IPS-18a (cell line): ENCODE measurements around the gene TMEM132C.
"Not testable (repeated sequence)": the region's sequence is repeated elsewhere in the genome, so short reads cannot be mapped to it uniquely, and the experiment has no call there.

ENCODE experiments used
- H3K27ac ChIP-seq: one replicate; pipeline ENCODE4 v1.5.1; 2013; ENCODE audit warnings: low read length
- H3K27me3 ChIP-seq: one replicate; pipeline ENCODE4 v1.6.1; 2013; ENCODE audit warnings: mild to moderate bottlenecking, low read length; ENCODE audit not compliant: control insufficient read depth, insufficient read depth
- H3K36me3 ChIP-seq: one replicate; pipeline ENCODE4 v1.6.1; 2013; ENCODE audit warnings: low read depth, low read length; ENCODE audit not compliant: control insufficient read depth
- H3K4me1 ChIP-seq: one replicate; pipeline ENCODE4 v1.6.1; 2013; ENCODE audit warnings: low read depth, low read length; ENCODE audit not compliant: control insufficient read depth
- H3K4me3 ChIP-seq: one replicate; pipeline ENCODE4 v1.5.1; 2013; ENCODE audit warnings: low read length
- H3K9ac ChIP-seq: one replicate; pipeline ENCODE4 v1.6.1; 2013; ENCODE audit warnings: mild to moderate bottlenecking, low read length, moderate library complexity
- H3K9me3 ChIP-seq: one replicate; pipeline ENCODE4 v1.6.1; 2013; ENCODE audit warnings: low read depth, low read length; ENCODE audit not compliant: control insufficient read depth

TMEM132C gene

DNA sequence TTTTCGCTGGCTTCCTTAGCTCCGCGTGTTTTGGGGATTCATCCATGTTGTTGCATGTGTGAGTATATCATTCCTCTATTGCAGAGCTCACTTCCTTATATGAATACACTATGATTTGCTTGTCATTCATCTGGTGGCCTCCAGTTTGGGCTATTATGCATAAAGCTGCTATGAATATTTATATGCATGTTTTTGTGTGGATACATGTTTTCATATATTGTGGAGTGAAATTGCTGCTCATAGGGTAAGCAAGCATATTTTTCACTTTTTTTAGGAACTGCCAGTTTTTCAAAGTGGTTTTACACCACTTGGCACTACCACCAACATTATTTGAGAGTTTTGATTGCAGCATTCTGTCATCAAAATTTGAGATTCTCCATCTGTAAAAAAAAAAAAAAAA is 190.0 kb downstream of the TMEM132C start:
- Histone ChIP-seq H3K4me3 (no peak overlapping the region), H3K36me3 (no peaks in the 10 kb centered on the region), H3K9me3 (peaks cover 11% of the 10 kb centered on the region), H3K27ac (no peak overlapping the region), H3K27me3 (no peaks in the 10 kb centered on the region), H3K9ac (no peak overlapping the region), H3K4me1 (peaks cover 3% of the 10 kb centered on the region)

DNA sequence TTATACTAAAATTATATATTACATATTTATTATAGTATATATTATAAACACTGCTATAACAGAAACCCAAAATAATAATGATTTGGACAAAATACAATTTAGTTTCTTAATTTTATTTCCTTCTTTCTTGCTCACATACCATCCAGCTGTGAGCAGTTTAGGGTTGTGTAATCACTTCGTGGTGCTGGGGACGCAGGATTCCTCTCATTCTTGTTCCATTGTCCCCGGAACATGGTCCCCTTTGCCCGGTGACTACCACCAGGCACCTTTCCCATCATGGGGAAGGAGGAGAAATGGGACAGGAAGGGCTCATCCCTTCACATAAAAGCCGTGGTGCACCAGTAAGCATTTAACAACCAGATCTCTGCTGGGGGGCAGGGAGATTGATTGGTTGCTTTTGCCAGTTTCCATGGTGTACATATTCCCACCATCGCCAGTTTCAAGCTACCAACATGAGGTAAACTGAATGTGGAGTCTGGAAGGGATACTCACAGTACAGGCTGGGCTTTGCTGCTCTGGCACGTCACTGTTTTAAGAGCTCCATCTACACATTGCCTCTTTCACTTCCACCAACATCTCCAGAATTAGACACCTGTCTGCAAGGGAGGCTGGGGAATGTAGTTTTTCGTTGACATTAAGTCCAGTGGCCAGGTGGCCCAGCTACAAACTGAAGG is 191.5 kb downstream of the TMEM132C start:
- peak overlapping the region; percentile 36 for H3K4me3 ChIP-seq
- H3K9me3 ChIP-seq = peaks cover 11% of the 10 kb centered on the region
- no peaks in the 10 kb centered on the region for H3K36me3 ChIP-seq
- H3K27ac ChIP-seq = no peak overlapping the region
- no peak overlapping the region for H3K9ac ChIP-seq
- peaks cover 3% of the 10 kb centered on the region for H3K4me1 ChIP-seq
- no peaks in the 10 kb centered on the region for H3K27me3 ChIP-seq

DNA sequence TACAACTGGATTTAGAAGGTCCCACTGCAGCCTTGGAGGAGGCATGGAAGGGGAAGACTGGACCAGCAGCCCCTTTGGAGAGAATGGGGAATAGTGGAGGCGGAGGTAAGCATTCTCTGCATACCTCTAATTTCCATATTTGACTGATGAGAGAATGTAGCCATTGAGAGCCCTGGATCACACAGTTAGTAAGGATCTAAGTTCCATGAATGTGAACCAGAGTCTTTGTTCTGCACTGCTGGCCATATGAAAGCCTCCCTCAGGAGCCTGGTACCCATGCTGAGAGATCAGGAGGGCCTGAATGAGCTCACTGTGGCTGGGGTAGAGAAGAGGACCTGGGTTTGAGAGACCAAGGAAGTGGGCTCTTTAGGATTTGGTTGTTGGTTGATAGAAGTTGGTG is 192.1 kb downstream of the TMEM132C start:
- Histone ChIP-seq H3K27me3 (no peaks in the 10 kb centered on the region), H3K4me1 (peaks cover 3% of the 10 kb centered on the region), H3K9ac (no peak overlapping the region), H3K9me3 (peaks cover 11% of the 10 kb centered on the region), H3K4me3 (peak overlapping the region; percentile 36), H3K27ac (no peak overlapping the region), H3K36me3 (no peaks in the 10 kb centered on the region)

DNA sequence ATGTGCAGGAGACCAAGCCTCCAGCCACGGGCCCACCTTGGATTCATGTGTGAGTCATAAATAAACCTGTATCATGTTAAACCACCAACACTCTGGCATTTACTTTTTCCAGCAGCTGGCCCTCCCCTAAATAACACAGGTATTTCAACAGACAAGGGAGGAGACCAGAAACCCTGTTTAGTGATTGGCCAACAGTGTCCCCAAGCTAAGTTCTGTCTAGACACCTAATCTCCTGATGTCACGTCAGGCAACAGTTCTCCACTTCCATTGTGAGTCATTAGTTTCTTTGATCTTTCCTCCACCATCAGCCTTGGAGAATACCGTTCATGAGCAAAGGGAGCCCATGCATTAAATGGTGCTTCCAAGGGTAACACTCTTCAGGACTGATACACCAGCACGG is 196.9 kb downstream of the TMEM132C start:
- no peaks in the 10 kb centered on the region for H3K4me1 ChIP-seq
- peaks cover 6% of the 10 kb centered on the region for H3K9me3 ChIP-seq
- H3K27me3 ChIP-seq = no peaks in the 10 kb centered on the region
- no peak overlapping the region for H3K9ac ChIP-seq
- H3K36me3 ChIP-seq = no peaks in the 10 kb centered on the region
- H3K4me3 ChIP-seq = no peak overlapping the region
- no peak overlapping the region for H3K27ac ChIP-seq

DNA sequence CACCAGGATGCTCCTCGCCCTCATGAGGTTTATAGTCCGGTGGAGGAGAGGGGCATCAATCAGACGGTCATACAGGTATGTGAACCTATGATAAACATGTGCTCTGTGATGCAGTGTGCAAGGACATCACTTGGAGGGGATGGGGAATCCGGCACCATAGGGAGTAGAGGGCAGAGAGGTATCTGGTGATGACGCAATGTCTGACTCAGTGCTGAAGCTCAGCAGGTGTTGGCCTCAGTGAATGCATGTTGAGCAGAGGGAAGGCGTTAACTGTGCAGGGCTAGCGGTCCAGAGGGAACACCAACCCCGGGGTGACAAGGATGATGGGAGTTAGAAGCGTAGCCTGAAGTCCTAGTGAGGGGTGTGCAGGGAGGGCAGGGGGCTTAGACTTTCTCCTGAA is 200.9 kb downstream of the TMEM132C start:
- Histone ChIP-seq H3K27me3 (no peaks in the 10 kb centered on the region), H3K4me1 (no peaks in the 10 kb centered on the region), H3K9me3 (peaks cover 6% of the 10 kb centered on the region), H3K4me3 (no peak overlapping the region), H3K36me3 (no peaks in the 10 kb centered on the region), H3K9ac (no peak overlapping the region), H3K27ac (no peak overlapping the region)

DNA sequence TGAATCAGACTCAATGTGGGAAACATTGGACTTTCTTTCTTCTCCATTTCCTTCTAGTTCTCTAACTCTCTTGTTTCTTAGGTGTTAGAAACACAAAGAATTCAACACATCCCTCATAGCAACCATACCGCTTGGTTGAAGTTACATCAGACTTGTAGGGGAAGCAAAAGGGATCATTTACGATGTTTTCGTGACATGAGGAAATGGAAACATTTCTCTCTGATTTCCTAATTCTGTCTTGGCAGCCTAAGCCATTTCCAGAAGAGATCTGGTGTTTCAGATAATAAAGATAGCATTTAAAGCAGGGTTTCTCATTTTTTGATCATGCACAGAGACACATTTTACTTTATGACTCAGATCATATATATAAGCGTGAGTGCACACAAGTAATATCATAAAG is 202.0 kb downstream of the TMEM132C start:
- Histone ChIP-seq H3K27me3 (no peaks in the 10 kb centered on the region), H3K4me3 (no peak overlapping the region), H3K4me1 (no peaks in the 10 kb centered on the region), H3K9me3 (peaks cover 6% of the 10 kb centered on the region), H3K27ac (no peak overlapping the region), H3K9ac (no peak overlapping the region), H3K36me3 (no peaks in the 10 kb centered on the region)

DNA sequence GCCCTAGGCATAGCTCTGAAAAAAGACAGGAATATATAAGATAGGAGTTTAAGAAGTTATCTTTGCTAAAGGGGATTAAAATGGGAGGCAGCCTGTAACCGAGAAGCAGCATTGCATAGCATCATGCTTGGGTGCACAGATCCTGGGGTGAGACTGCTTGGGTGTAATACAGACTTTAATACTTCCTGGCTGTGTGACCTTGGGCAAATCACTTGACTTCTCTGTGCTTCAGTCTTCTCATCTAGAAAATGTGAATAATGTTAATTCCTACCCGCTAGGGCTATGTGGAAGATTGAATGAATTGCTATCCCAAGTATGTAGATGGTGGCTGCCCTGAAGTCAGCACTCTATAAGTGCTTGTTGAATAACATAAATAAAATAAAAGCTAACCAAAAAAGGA is 204.5 kb downstream of the TMEM132C start:
- Histone ChIP-seq H3K9me3 (peaks cover 6% of the 10 kb centered on the region), H3K9ac (no peak overlapping the region), H3K36me3 (no peaks in the 10 kb centered on the region), H3K4me3 (no peak overlapping the region), H3K4me1 (no peaks in the 10 kb centered on the region), H3K27ac (no peak overlapping the region), H3K27me3 (no peaks in the 10 kb centered on the region)

DNA sequence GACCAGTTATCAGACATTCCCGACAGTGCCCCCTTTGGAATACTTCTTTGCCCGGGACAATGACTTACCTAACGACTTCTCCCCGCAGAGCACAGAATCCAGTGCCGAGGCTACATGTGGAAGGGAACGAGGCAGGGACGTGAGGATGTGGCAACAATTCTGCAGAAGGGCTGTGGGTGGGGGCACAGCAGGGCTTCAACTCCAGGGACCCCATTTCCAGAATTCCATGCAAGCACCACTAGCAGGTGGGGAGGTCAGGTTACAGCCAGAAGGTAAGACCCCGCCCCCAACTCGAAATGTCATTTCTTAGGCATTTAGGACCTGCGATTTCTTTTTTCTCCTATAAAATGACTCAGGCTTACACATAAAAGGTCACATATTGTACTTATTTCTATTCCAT is 207.9 kb downstream of the TMEM132C start:
- no peaks in the 10 kb centered on the region for H3K27me3 ChIP-seq
- no peak overlapping the region for H3K9ac ChIP-seq
- H3K9me3 ChIP-seq = no peaks in the 10 kb centered on the region

DNA sequence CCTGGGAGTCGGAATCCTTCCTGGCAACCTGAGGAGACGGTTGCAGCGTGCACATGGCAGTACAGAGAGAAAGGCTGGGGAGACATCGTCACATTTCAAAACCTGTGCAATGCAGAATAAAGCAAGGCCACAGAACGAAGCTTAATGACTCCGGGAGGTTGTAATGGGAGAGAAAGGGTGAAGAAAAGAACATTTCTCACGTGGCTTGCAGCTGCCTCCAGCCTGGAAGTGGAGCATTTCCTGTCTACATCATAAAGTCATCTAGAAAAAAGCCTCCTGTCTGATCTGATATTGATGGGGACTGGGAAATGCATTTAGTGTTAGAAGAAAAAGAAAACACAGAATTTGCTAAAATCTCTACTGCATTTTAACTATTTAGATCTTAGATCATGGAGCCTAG is 209.3 kb downstream of the TMEM132C start:
- no peaks in the 10 kb centered on the region for H3K4me1 ChIP-seq
- no peak overlapping the region for H3K27ac ChIP-seq
- H3K9ac ChIP-seq = no peak overlapping the region
- H3K36me3 ChIP-seq = no peaks in the 10 kb centered on the region
- no peaks in the 10 kb centered on the region for H3K9me3 ChIP-seq
- no peak overlapping the region for H3K4me3 ChIP-seq
- H3K27me3 ChIP-seq = no peaks in the 10 kb centered on the region

More for the DNA sequence above, 207.9 kb downstream of the TMEM132C start:
- no peak overlapping the region for H3K27ac ChIP-seq
- H3K4me3 ChIP-seq = no peak overlapping the region
- H3K4me1 ChIP-seq = no peaks in the 10 kb centered on the region
- H3K36me3 ChIP-seq = no peaks in the 10 kb centered on the region

DNA sequence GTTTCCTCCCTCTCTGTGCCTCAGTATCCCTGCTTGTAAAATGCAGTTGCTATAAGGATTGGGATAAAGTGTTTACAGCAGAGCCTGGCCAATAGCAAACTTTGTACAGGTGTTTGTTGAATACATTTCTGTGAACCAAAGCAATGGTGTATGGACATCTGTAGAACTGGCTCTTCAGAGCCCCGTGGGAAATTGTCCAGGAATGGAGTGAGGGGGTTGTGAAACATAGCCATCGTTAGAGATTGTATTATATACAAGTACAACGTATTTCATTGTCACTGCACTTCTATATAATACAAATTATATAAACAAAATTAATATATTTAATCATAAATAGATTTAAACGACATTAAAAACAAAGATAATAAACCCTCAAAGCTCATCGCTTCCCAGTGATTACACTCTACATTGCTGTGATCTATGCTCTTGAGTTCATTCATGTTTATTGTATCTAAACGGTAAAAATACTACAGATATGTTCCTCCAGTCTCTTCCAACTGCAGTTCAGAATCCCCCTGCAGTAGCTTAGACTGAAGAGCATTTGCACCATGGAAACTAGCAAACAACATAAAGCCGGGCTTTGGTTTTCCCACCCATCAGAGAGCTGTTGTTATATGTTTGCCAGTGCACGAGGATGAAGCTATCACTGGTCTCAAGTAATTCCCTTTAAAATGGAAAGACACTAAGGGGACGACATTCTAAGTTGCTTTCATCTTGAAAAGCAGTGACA is 216.7 kb downstream of the TMEM132C start:
- Histone ChIP-seq H3K27me3 (no peaks in the 10 kb centered on the region), H3K4me1 (no peaks in the 10 kb centered on the region), H3K9ac (no peak overlapping the region), H3K4me3 (no peak overlapping the region), H3K36me3 (no peaks in the 10 kb centered on the region), H3K9me3 (peaks cover 15% of the 10 kb centered on the region), H3K27ac (no peak overlapping the region)

DNA sequence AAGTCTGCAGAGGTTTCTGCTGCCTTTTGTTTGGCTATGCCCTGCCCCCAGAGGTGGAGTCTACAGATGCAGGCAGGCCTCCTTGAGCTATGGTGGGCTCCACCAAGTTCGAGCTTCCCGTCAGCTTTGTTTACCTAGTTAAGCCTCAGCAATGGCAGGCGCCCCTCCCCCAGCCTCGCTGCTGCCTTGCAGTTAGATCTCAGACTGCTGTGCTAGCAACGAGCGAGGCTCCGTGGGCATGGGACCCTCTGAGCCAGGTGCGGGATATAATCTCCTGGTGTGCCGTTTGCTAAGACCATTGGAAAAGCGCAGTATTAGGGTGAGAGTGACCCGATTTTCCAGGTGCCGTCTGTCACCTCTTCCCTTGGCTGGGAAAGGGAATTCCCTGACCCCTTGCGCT is 230.4 kb downstream of the TMEM132C start:
- not testable (repeated sequence) for H3K4me1 ChIP-seq, H3K27ac ChIP-seq, H3K27me3 ChIP-seq, H3K4me3 ChIP-seq, H3K36me3 ChIP-seq, H3K9ac ChIP-seq
- peaks cover 18% of the 10 kb centered on the region for H3K9me3 ChIP-seq

DNA sequence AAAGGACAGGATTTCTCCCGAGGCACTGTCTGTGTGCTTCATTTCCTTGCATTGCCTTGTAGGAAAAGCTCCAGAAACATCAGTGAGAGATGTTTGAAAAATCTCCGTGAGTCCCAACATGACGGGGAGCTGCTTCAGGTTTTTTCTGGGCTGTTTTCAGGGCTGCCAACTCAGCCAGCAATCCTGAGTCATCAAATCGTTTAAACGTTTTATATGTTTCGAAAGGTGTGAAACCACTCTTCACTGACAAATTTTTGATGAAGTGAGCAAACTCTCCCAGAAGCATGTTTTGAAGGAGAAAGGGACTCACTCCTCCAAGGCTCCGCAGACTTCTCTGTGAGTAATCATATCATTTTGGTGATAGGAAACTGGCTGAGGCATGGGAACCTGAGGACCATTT is 240.5 kb downstream of the TMEM132C start:
- Histone ChIP-seq H3K4me1 (no peaks in the 10 kb centered on the region), H3K9me3 (peaks cover 11% of the 10 kb centered on the region), H3K36me3 (no peaks in the 10 kb centered on the region), H3K27me3 (no peaks in the 10 kb centered on the region), H3K9ac (no peak overlapping the region), H3K4me3 (no peak overlapping the region), H3K27ac (no peak overlapping the region)
